Neural crest cell (in vitro differentiated cells): ENCODE measurements around the gene FAM219B. TPM values are rescaled to one million over a fixed set of nuclear protein-coding genes. Genes with fewer than 3 reads are reported as not detected.

Experiments
- DNase-seq: peaks from one replicate; pipeline ENCODE4 v3.0.0; 2021; ENCODE audit warnings: low read depth, mixed read lengths, low spot score
- H3K27ac Mint-ChIP-seq: one replicate; pipeline ENCODE4 v1.8.0; 2021; ENCODE audit warnings: mild to moderate bottlenecking, mixed read lengths; ENCODE audit not compliant: unreplicated experiment
- H3K27me3 Mint-ChIP-seq: 2 replicates; pipeline ENCODE4 v1.8.0; 2021; ENCODE audit warnings: low read depth, mild to moderate bottlenecking, mixed read lengths
- H3K36me3 Mint-ChIP-seq: 2 replicates; pipeline ENCODE4 v1.8.0; 2021; ENCODE audit warnings: low read depth, mild to moderate bottlenecking, mixed read lengths
- H3K4me1 Mint-ChIP-seq: 2 replicates; pipeline ENCODE4 v1.8.0; 2021; ENCODE audit warnings: mixed read lengths
- H3K4me3 Mint-ChIP-seq: one replicate; pipeline ENCODE4 v1.8.0; 2021; ENCODE audit warnings: mild to moderate bottlenecking, mixed read lengths
- H3K9me3 Mint-ChIP-seq: 2 replicates; pipeline ENCODE4 v1.8.0; 2021; ENCODE audit warnings: mixed read lengths
- CTCF ChIP-seq: fragments of 200-600 bp; sonication (generic); conservative IDR thresholded peaks from 2 replicates; pipeline ENCODE4 v1.5.0; 2021; ENCODE audit warnings: antibody characterized with exemption, mild to moderate bottlenecking
- total RNA-seq: library from RNA; stranded (reverse); gene quantifications from 2 replicates; pipeline ENCODE4 v1.2.1, GENCODE V29; 2021

The FAM219B gene
- total RNA-seq, 1 donor from 2014 or later = 138 TPM

- Mint-ChIP-seq H3K36me3 (no peaks in the 10 kb centered on the region), H3K27me3 (no peaks in the 10 kb centered on the region), H3K27ac (peak overlapping the region; percentile 14), H3K9me3 (peaks cover 4% of the 10 kb centered on the region), H3K4me3 (peak overlapping the region; percentile 15), H3K4me1 (peaks cover 10% of the 10 kb centered on the region)
- no peak for TF ChIP-seq CTCF
- DNase-seq = no peak
These were observed 22.0 kb downstream of the FAM219B start for GRCh38 chr15:74884428-74885223.

- no peak for DNase-seq
- no peak for TF ChIP-seq CTCF
- no peak overlapping the region for H3K27ac Mint-ChIP-seq
- H3K9me3 Mint-ChIP-seq = peaks cover 4% of the 10 kb centered on the region
- no peaks in the 10 kb centered on the region for H3K4me1 Mint-ChIP-seq
- no peak overlapping the region for H3K4me3 Mint-ChIP-seq
- no peaks in the 10 kb centered on the region for H3K36me3 Mint-ChIP-seq
- H3K27me3 Mint-ChIP-seq = no peaks in the 10 kb centered on the region
These were observed 24.1 kb downstream of the FAM219B start for GRCh38 chr15:74882528-74882927.

GRCh38 chr15:74878273-74878672 lies 28.4 kb downstream of the FAM219B start:
- H3K27ac Mint-ChIP-seq = no peak overlapping the region
- H3K27me3 Mint-ChIP-seq = peaks cover 4% of the 10 kb centered on the region
- H3K4me3 Mint-ChIP-seq = no peak overlapping the region
- H3K4me1 Mint-ChIP-seq = peaks cover 4% of the 10 kb centered on the region
- H3K36me3 Mint-ChIP-seq = no peaks in the 10 kb centered on the region
- no peak for TF ChIP-seq CTCF
- no peak for DNase-seq
- peaks cover 4% of the 10 kb centered on the region for H3K9me3 Mint-ChIP-seq

- TF ChIP-seq CTCF = no peak
- H3K4me1 Mint-ChIP-seq = peaks cover 25% of the 10 kb centered on the region
- peaks cover 4% of the 10 kb centered on the region for H3K27me3 Mint-ChIP-seq
- H3K4me3 Mint-ChIP-seq = peak overlapping the region; percentile 96
- H3K9me3 Mint-ChIP-seq = no peaks in the 10 kb centered on the region
- DNase-seq = no peak
- no peak overlapping the region for H3K27ac Mint-ChIP-seq
- H3K36me3 Mint-ChIP-seq = no peaks in the 10 kb centered on the region
These were observed 32.8 kb downstream of the FAM219B start for GRCh38 chr15:74873756-74874424.

- Mint-ChIP-seq H3K27ac (peak within 1 kb of the TSS; percentile 94), H3K9me3 (no peaks in the 10 kb centered on the region), H3K4me1 (peaks cover 25% of the 10 kb centered on the region), H3K4me3 (peak within 1 kb of the TSS; percentile 96), H3K36me3 (peaks cover under 1% of the 10 kb centered on the region), H3K27me3 (peaks cover 4% of the 10 kb centered on the region)
- DNase-seq = peak; percentile 84
- no peak for TF ChIP-seq CTCF
These were observed 33.5 kb downstream of the FAM219B start, which contains the start of gene SCAMP2 for GRCh38 chr15:74873036-74873755. TSS of gene SCAMP2 (minus strand) at chr15:74873365. CDS start at chr15:74873255, 110 bp downstream.
